ENCODE results near the gene CACNG1.
A peak's percentile ranks its signal among the peaks of the same experiment; 100 is the strongest.

The CACNG1 gene

DNA sequence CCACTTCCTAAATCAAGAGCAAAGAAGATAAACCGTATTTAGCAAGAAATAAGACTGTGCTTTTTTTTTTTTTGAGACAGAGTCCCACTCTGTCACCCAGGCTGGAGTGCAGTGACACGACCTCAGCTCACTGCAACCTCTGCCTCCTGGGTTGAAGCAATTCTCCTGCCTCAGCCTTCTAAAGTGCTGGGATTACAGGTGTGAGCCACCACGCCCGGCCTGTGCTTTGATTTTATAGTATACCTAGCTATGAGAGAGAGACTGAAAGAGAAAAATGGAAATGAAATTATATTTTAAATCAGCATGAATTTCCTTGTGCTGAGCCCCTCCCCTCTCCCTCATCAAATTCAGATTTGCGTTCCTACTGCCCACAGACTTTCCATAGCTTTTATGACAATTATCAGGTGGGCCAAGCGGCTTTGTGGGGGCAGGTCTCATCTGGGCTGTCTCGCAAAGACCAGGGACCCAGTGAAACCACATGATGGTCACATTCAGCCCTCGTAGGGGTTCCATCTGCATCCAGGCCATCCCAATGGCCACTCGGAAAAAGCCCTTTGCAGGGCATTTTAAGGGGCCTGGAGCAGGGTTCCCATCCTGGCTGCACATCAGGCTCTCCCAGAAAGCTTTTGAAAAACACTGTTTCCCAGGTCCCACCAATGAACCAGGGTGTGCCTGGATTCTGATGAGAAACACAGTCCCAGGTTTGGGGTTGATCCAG lies 8.5 kb downstream of the CACNG1 start:
- DNase-seq = no peak

DNA sequence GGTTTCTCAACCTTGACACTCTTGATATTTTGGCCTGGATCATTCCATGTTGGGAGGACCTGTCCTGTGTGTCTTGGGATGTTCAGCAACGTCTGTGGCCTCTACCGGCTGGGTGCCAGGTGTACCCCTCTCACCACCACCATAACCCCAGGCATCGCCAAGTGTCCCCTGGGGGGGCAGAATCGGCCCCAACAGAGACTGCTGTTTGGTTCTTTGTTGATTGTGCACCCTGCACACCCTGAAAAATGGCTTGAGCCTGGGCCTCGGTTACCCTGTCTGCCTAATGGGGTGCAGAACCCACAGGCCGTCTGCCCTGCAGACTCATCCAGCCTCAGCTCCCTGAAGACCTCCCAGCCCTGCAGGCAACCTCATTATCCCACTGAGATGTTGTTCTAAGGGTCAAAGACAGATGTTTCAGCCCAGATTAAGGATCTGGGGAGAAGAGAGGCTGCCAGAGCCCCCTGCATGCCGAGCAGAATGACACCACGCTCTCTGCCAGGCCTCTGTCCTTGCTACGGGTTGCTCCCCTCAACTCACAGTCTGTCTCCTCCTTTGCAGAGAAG lies 9.2 kb downstream of the CACNG1 start:
- DNase-seq = no peak

DNA sequence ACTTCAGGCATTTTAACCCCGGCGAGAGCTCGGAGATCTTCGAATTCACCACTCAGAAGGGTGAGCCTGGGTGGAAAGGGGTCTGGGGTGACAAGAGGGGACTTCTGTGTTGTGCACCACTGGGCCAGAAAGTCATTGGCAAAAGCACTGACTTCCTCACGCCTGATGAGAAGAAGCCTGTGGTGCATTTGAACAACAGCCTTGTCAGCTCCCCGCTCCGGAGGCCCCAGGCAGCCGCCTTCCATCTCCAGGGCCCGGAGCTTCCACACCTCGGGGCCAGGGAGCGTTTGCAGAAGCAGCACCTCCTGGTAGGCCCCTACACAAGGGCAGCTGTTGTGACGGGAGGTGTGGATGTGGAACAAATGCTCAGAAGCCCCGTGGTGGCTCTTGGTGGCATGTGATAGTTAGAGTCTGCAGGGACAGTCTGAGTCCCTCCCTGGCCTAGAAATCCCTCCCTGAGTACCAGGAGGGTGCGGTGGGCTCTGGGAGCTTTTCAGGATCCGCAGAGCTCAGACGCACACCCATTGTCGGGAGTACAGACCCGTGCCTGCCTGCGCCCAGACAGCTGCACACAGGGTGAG lies 9.7 kb downstream of the CACNG1 start:
- no peak for DNase-seq

DNA sequence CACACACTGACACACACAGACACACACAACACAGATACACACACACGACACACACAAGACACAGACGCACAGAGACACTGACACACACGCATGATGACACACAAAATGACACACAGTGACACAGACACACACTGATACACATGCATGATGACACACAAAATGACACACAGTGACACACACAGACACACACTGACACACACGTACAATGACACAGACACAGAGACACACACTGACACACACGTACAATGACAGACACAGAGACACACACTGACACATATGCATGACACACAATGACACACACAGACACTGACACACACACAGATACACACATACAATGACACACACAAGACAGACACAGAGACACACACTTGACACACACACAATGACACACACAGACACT lies 10.3 kb downstream of the CACNG1 start:
- DNase-seq = no peak

DNA sequence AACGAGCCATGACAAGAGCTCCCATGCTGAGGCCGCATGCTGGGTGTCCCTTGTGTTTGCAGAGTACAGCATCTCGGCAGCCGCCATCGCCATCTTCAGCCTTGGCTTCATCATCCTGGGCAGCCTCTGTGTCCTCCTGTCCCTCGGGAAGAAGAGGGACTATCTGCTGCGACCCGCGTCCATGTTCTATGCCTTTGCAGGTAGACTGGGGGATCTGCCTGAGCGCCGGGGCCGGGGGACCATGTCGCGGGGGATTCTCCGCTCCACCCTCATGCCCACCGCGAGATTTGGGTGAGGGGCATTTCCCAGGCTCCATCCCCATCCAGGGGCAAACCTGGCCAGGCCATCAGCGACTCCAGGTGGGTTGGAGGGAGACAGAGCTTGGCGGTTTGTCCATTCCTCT lies 10.7 kb downstream of the CACNG1 start:
- DNase-seq = no peak

DNA sequence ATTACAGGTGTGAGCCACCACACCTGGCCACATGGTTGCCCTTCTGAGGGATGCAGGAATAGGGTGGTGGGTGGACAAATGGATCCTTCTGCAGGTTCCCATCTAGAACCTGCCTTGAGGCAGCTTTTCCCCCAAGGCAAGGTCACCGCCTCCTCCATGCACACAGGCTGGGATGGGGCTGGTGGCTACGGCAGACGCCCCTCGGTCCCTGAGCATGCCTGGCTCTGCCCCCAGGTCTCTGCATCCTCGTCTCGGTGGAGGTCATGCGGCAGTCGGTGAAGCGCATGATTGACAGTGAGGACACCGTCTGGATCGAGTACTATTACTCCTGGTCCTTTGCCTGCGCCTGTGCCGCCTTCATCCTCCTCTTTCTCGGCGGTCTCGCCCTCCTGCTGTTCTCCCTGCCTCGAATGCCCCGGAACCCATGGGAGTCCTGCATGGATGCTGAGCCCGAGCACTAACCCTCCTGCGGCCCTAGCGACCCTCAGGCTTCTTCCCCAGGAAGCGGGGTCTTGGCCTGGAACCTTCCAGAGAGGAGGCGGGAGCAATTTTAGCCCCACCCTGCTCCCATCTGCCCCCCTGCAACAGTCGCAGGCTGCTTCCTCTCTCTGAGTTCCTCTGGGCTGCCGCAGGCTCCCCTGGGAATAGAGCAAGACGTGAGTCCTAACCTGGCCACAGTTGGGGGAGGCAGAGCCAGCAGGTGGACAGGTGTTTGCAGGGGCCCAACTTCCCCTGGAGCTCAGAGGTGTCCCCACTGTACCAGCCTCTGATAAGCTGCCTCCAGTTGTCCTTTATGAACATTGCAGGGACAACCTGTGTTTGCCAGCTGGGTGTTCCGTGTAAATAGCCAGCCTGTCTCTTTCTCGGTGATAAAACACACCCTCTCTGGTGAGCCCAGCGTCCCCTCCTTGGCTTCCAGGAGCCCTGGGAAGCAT lies 11.7 kb downstream of the CACNG1 start:
- no peak for DNase-seq

DNA sequence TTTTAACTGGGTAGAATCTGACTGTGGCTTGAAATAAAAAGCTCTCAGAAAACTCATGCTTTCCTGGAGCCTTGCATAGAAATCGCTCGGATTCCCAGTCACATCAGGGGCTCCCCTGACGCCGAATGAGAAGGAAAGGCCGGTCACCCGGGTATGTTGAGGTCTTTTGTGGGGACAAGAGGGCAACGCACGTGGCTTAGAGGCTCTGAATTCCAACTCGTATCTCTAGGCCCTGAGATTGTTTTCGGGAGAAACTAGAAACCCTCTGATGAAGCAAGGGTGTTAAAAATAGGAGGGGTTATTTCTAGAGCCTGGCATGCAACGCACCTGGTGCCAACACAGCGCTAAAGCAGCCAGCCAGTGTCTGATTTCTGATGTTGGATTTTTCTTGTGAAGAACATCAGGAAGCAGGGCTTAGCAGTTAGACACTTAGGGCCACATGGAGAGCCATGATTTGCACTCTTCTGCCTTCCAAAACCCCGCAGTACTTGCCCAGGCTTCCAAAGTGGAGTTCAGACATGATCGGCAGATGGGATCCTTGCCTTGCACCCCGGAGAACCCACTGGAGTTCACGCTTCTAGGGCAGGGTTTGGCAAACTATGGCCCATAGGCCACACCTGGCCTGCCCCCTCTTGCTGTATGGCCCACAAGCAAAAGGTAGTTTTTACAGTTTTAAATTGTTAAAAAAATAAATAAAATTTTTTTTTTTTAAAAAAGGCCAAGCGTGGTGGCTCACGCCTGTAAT lies 12.6 kb downstream of the CACNG1 start:
- no peak for DNase-seq

DNA sequence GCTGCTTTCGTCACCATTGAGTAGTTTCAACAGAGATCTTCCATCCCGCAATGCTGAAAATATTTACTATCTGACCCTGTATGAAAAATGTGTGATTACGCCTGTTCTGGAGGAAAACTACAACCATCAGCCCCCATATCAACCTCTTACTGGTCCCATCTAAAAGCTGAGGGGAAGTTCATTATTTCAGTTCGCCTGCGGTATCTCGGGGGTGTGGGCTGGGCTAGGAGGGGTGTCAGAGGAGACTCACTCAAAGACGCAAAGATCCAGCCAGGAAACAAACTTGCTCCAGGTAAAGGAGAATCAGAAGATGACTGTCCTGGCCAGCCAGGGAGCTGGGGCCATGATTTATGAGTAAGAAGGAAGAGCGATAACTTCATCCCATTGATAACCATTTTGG lies 13.7 kb downstream of the CACNG1 start:
- no peak for DNase-seq

DNA sequence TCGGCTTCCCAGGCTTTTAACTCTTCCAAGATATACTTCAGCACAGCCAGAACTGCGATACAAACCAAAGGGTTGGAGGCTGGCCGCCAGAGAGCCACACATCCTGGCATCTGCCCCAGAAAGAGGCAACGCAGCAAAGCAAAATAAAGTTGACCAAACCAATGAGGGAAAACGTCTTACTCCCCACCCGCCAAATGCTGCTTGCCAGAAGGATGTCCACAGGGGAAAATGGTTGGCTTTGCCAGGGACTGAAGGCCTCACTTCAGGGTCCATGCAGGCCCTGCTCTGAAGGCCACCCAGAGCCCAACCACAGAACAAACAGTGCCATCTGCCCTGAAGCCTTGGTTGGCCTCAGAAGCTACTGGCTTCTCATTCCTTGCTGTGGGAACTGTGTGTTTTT lies 15.0 kb downstream of the CACNG1 start:
- DNase-seq = no peak

DNA sequence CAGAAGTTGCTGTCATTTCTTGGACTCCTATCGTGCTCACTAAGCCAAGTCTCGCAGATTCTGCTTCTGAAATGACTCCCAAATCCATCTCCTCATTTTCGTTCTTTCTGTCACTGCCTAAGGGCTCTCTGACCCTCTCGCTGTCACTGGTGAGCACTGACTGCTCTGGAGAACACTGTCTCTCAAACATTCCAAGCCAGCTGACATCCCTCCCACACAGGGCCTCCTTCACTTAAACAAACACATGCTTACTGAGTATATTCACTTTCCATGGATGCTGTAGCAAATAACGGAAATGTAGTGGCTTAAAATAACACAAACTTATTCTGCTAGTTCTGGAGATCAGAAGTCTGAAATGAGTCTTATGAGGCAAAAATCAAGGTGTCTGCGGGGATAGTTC lies 18.8 kb downstream of the CACNG1 start:
- no peak for DNase-seq

DNA sequence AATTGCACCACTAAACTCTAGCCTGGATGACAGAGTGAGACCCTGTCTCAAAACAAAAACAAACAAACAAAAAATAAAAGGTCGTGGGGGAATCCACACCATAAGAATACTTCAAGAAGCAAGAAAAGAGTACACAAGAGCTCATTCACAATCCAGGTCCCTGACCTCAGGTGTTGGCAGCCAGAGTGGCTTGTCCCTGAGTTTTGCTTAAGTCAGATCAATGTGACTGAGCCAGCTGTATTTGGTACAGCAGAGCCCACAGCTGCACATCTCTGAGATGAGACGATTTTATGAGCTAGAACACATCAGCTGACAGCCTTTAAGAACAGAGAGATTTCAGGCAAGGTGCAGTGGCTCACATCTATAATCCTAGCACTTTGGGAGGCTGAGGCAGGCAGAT lies 22.4 kb downstream of the CACNG1 start:
- DNase-seq = no peak

DNA sequence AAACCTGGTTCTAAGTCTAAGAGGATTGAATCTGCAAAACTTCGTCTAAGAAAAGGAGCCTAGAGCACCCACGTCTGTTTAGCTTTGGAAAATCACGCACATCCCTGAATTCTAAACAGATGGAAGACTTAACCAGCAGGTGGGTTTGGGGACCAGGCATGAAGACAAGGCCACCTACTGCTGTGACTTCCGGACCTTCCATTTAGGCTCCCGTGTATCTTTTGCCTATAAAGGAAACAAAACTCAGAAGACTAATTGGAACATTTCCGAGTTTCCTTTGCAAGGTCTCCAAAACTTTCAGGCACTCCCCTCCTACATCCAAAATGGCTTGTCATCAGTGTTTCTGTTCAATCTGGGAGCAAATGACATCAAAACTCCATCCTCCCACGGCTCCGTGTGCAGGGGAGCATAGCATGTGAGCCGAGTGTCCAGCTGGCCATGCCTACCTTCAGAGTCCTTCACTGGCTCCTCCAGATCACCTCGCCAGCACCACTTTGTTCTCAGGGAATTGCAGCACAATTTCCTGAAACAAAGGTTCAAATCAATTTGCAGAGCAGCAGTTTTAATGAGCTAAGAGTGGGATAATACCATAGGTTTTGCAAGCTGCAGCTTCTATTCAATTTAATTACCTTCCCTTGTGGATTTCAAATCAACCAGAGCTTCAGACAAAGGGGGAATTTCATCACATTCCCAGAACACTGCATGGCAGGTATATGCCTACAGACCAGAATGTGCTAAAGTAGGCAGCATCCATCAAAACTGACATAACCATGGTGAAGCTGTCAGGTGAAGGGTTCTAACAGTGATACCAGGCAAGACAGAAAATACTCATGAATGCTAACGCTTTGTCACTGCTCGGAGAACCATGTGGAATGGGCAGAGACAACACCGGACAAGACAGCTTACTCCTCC lies 23.5 kb downstream of the CACNG1 start:
- DNase-seq = no peak

DNA sequence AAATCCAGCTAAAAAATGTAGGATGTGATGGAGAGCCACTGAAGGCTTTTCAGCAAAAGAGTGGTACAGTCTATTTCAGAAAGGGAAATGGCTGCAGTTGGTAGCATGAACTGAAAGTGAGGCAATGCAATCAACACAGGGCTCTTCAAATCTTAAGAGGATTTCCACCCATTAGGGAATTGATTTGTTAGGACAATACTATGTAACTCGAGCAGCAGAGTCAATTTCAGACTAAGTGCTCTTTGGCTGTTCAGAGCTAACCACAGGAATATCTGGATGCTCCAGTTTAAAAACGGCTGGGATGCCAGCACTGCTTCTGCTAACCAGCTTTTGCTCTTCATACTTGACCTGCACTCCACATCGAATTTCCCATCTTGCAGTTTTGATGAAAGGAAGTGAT lies 24.6 kb downstream of the CACNG1 start:
- DNase-seq = no peak

DNA sequence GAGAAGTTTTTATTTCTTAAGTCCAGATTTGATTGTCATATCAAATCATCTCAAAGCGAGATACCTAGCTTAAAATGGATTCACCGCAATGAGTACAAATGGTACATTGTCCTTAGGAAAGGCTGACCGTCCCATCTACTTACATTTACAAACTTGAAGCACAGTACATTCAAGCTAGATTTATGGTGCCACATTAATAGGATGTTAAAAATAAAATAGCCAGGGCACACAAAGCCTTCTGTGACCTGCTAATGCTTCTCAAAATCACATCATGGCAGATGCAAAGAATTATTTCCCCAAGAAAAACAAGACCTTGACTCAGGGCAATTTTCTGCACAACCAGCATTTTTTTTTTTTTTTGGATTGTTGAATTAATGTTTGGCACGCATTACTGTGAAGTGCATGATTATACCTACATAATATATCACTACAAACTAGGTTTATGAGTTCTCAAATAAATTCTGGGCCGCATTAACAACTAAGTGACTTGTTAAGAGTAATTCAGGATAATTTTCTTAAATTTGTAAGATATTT lies 25.3 kb downstream of the CACNG1 start:
- DNase-seq = no peak

DNA sequence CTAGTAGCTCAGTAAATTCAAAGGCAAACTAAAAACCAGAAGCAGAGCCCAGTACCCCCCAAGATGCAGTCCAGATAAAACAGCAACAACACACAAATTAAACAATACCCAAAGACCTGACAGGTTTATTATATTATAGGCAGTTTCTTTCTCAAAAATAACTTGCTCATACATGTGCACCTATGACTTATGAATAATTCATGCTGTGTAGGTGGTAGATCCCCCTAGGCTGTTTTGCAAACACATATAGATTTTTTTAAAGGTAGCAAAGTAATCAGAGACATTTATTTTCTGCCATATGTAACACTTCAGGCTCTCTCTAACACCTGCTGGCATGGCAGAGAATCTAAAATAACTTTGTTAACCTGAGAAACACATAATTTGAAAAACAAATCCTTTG lies 27.2 kb downstream of the CACNG1 start:
- no peak for DNase-seq

DNA sequence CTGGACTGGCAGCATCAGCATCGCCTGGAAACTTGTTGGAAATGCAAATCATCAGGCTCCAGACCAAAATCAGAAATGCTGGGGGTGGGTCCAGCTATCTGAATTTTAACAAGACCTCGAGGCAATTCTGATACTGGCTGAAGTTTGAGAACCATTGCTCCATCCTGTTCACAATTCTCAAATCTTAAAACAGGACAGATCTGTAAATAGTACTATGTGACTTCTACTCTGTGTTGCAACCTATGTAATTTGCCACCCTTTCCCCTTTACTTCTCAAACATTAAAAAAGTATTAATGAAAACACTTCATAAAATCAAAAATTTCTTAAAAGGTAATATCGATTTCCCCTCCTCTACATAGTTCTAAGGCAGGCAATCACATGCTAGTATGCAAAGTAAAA lies 28.5 kb downstream of the CACNG1 start:
- no peak for DNase-seq

DNA sequence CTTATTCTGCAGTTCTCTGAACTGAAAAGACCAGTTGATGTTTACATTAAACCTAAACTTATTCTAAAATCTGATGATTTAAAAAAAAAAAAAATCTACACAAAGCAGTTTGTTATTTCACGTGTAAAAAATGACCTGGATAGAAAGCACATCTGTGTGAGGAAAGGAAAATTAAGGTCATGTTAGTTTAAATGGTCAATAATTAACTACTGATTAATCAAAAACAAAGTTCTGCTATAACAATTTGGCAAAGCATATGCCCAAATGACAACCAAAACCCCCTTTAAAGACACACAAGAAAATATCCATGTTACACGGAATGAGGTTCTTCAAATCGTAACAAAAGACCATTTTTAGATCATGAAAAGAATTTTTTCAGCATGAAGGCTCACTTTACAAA lies 30.4 kb downstream of the CACNG1 start:
- no peak for DNase-seq

DNA sequence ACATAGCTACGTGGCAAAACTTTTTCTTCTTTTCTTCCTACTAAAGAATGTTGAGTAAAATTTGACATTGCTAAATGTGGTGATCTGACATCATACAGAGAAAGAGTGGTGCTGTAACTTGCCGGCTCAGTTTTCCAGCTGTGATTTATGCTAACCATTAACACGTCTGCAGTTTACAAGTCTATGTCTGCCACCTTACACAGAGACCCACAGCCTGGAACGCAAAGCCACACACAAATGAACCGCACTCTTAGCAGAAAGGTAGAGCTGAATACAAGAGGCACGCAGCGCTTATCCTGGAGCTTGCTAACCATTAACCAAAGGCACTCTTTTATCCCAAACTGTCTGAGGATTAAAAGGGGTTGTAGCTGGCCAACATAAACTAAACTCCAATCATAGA lies 31.9 kb downstream of the CACNG1 start:
- DNase-seq = no peak

DNA sequence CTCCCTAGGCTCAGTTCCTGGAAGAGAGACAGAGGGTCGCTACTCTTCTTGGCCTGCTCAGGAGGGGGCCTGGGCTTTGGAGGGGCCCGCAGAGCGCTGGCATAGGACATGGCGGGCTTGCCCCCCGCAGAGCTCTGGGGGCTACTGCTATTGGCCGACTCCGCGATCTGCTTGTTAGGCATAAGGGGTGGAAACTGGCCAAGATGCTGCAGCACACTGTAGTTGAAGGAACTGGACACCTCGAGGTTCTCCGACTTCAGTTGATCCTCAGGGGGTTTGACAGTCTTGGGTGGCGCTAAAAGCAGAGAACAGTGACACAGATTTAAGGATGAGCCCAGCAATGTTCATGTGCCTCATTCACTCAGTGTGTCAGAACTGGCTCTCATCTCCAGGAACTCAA lies 33.9 kb downstream of the CACNG1 start:
- no peak for DNase-seq

DNA sequence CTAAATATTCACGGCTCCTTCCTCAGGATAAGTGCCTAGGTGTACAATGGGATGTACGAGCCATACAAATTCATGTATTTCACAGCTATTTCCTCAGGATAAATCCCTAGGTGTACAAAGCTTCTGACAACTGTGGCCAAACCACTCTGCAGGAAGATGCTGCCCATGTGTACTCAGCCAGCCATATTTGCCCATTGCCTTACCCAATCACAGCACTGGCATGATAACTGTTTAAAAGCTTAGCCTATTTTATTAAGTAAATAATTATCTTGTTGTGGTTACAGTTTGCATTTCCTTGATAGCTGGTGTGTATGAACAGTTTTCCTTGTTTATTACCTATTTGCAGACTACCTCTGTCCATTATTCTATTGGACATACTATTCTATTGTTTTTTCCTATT lies 35.1 kb downstream of the CACNG1 start:
- DNase-seq = no peak

DNA sequence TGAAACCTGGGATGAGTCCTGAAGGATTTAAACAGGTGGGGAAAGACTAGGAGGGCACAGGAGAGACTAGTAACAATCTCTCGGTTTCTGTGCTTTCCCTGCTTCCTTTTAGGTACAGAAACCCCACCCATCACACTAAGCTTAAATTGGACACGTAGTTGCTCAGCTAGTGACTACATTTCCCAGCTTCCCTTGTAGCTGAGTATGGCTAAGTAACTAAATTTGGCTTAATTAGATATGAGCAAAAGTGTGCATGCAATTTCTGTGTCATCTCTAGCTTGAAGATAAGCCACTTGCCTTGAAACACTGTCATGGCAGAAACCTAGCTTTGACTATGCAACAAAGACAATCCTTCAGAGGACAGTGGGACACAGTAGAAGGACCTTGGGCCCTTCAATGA lies 36.5 kb downstream of the CACNG1 start:
- peak in 1 of 2 donors; percentile 16 for DNase-seq

DNA sequence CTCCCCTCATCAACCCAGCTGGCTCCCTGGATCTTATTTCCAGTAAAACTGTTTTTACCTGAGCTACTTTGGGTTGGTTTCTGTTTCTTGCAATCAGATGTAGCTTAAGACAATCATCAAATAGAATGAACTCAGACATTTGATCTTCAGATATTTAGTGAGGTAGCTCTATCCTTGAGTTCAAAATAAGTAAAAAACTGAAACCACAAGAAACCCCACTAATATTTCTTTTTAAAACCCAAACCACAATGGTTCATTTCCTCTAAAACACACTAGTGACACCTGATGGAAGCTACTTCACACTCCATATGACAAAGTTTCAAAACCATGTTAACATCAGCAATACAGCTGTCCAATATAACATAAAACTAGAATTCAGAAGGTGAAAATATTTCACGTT lies 37.8 kb downstream of the CACNG1 start:
- DNase-seq = peak in 1 of 2 donors; percentile 68
